Upper lobe of right lung (tissue), 1 donor: Measurements from ENCODE around the gene GPR157. TPM values are rescaled to one million over a fixed set of nuclear protein-coding genes. Genes with fewer than 3 reads are reported as not detected.
A peak's percentile ranks its signal among the peaks of the same experiment; 100 is the strongest.

ENCODE experiments used
- ATAC-seq: fragments of 200-7000 bp; cut with Tn5 transposase; one replicate; pipeline ENCODE4 v1.9.1; 2020; ENCODE audit warnings: mild to moderate bottlenecking, moderate library complexity
- DNase-seq: peaks from one replicate; pipeline ENCODE4 v3.0.0-alpha.2; 2020
- H3K27ac ChIP-seq: fragments of 200-600 bp; one replicate; pipeline ENCODE4 v1.8.0; 2022
- H3K27me3 ChIP-seq: fragments of 200-600 bp; one replicate; pipeline ENCODE4 v1.8.0; 2022; ENCODE audit warnings: mild to moderate bottlenecking
- H3K36me3 ChIP-seq: fragments of 200-600 bp; one replicate; pipeline ENCODE4 v1.8.0; 2022
- H3K4me1 ChIP-seq: fragments of 200-600 bp; one replicate; pipeline ENCODE4 v1.8.0; 2022
- H3K4me3 ChIP-seq: fragments of 200-600 bp; one replicate; pipeline ENCODE4 v1.8.0; 2022; ENCODE audit warnings: mild to moderate bottlenecking
- H3K9me3 ChIP-seq: fragments of 200-600 bp; one replicate; pipeline ENCODE4 v1.8.0; 2022
- intact Hi-C: fragments of 100-400 bp; cut with DNase I; formaldehyde crosslinking; loops from one replicate; pipeline ENCODE4 v1.11.0; 2022
- long read RNA-seq: library from polyadenylated mRNA; unstranded; transcript quantifications from one replicate; pipeline ENCODE4 v2.0.0, GENCODE V29; 2021
- total RNA-seq: library from RNA; stranded (reverse); fragmentation: NEBNext Ultra II Directional; extraction: Animal tissue kit (Norgen Biotek cat#: 25700); gene quantifications from one replicate; pipeline ENCODE4 v1.2.1, GENCODE V29; 2021
- TF ChIP-seq, protein P1 (sequence below): fragments of 200-600 bp; IDR thresholded peaks from one replicate; pipeline ENCODE4 v1.8.0; 2022; ENCODE audit warnings: antibody characterized with exemption
- donor health status: DM: no; HTN: yes; CAD: no; lungs with severe emphysema.

GPR157 gene, protein sequence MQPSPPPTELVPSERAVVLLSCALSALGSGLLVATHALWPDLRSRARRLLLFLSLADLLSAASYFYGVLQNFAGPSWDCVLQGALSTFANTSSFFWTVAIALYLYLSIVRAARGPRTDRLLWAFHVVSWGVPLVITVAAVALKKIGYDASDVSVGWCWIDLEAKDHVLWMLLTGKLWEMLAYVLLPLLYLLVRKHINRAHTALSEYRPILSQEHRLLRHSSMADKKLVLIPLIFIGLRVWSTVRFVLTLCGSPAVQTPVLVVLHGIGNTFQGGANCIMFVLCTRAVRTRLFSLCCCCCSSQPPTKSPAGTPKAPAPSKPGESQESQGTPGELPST
- 19.0 TPM for total RNA-seq
- long read RNA-seq, full-length matches to known transcripts = 2 of 12 reads
- long read RNA-seq, partial matches to known transcripts = 0 of 12 reads
- long read RNA-seq, other reads (novel, unspliced or antisense) = 10 of 12 reads

DNA sequence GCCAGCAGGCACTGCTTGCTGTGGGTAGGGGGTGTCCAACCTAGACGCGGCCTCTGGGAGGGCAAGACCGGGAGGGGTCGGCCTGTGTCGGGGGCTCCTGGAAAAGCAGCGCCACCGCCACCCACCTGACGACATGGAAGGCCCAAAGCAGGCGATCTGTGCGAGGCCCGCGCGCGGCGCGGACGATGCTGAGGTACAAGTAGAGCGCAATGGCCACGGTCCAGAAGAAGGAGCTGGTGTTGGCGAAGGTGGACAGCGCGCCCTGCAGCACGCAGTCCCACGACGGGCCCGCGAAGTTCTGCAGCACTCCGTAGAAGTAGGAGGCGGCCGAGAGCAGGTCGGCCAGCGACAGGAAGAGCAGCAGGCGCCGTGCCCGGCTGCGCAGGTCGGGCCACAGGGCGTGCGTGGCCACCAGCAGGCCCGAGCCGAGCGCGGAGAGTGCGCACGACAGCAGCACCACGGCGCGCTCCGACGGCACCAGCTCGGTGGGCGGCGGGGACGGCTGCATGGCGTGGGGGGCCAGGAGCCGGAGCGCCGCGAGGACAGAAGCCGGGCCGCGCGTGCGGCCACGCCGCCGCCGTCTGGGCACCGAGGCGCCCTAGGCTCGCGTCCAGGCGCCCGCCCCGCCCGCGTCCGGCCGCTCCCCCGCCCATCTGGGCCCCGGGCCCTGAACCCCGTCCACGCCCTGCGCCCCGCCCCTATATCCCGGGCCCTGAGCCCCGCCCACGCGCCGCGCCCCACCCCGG lies at the start of gene GPR157:
GPR157 (minus strand) TSS at position 583 of the 746 bp plus-strand sequence; CDS start at position 508, 75 bp downstream.
- TF ChIP-seq, protein P1, sequence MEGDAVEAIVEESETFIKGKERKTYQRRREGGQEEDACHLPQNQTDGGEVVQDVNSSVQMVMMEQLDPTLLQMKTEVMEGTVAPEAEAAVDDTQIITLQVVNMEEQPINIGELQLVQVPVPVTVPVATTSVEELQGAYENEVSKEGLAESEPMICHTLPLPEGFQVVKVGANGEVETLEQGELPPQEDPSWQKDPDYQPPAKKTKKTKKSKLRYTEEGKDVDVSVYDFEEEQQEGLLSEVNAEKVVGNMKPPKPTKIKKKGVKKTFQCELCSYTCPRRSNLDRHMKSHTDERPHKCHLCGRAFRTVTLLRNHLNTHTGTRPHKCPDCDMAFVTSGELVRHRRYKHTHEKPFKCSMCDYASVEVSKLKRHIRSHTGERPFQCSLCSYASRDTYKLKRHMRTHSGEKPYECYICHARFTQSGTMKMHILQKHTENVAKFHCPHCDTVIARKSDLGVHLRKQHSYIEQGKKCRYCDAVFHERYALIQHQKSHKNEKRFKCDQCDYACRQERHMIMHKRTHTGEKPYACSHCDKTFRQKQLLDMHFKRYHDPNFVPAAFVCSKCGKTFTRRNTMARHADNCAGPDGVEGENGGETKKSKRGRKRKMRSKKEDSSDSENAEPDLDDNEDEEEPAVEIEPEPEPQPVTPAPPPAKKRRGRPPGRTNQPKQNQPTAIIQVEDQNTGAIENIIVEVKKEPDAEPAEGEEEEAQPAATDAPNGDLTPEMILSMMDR = no peak
- peaks cover 20% of the 10 kb centered on the region for H3K4me1 ChIP-seq
- H3K9me3 ChIP-seq = no peaks in the 10 kb centered on the region
- peak within 1 kb of the TSS; percentile 65 for H3K4me3 ChIP-seq
- no peaks in the 10 kb centered on the region for H3K27me3 ChIP-seq
- intact Hi-C loops = no loop called here
- peak; percentile 97 for ATAC-seq
- peak within 1 kb of the TSS; percentile 85 for H3K27ac ChIP-seq
- DNase-seq = peak; percentile 97
- H3K36me3 ChIP-seq = no peaks in the 10 kb centered on the region

DNA sequence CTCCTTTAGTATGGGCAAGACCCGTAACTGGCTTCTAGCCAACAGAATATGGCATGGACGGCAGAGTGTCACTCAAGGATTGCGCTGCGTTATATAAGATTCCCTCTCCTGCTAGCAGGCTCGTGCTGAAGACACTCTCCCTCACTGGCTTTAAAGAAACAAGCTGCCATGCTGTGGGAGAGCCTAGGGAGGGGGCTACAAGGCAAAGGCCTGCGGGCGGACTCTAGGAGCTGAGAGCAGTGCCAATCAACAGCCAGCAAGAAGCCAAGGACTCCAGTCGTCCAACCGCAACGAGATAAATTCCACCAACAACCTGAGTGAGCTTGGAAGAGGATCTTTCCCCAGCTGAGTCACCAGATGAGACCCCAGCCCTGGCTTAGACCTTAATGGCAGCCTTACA lies 45.9 kb upstream of the GPR157 start:
- Histone ChIP-seq H3K4me3 (no peak overlapping the region), H3K27ac (no peak overlapping the region), H3K36me3 (peaks cover 19% of the 10 kb centered on the region), H3K9me3 (no peaks in the 10 kb centered on the region), H3K4me1 (no peaks in the 10 kb centered on the region), H3K27me3 (no peaks in the 10 kb centered on the region)
- TF ChIP-seq, protein P1 = no peak
- intact Hi-C loops = no loop called here
- ATAC-seq (no peak), DNase-seq (no peak)

DNA sequence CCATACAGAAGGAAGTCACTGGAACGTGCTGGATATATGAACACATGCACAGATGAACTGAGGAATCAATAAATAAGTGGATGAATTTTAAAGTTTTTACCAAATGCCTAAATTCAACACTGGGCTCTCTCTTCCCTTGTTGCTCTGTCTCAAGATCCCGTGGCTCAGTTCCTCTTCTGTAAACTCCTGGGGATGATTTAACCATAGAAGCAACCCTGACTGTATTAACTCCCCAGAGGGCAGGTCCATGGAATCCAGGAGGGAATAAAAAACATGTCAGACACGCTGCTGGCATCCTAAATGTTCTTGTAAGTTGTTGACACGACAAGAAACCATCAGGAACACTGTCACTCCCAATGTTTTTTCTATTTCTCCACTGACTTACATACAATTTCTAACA lies 45.3 kb upstream of the GPR157 start:
- intact Hi-C loops = no loop called here
- Histone ChIP-seq H3K27me3 (no peaks in the 10 kb centered on the region), H3K27ac (no peak overlapping the region), H3K36me3 (peaks cover 19% of the 10 kb centered on the region), H3K4me3 (no peak overlapping the region), H3K9me3 (no peaks in the 10 kb centered on the region), H3K4me1 (no peaks in the 10 kb centered on the region)
- TF ChIP-seq, protein P1 = no peak
- ATAC-seq (peak; percentile 75), DNase-seq (no peak)

DNA sequence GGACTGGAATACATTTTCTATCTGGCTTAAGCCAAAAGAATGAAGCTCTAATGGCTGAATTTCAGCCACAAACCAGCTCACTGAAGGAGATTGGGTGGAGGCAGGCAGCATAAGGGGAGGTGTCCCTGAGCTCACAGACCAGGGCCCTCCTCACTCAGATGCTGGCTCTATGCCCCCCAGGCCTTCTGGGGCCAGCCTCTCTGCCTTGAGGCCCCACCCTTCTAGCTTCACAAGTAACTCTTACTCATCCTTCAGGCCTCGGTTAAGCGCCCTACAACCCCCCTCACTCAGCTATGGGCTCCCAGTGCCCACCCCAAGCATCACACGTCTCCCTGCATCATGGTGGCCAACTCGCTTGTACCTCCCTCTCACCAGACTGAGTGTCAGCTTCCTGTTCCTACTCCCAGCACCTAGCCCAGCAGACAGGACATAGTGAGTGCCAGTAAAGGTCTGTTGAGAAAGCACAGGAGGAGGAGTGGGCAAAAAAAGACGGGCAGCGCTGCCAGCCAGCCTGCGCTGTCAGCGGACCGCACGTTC lies 40.8 kb upstream of the GPR157 start:
- DNase-seq (no peak), ATAC-seq (no peak)
- H3K36me3 ChIP-seq = peaks cover 4% of the 10 kb centered on the region
- intact Hi-C loops = no loop called here
- H3K4me3 ChIP-seq = no peak overlapping the region
- H3K4me1 ChIP-seq = peaks cover 7% of the 10 kb centered on the region
- no peaks in the 10 kb centered on the region for H3K27me3 ChIP-seq
- H3K9me3 ChIP-seq = no peaks in the 10 kb centered on the region
- TF ChIP-seq, protein P1 = no peak
- no peak overlapping the region for H3K27ac ChIP-seq

DNA sequence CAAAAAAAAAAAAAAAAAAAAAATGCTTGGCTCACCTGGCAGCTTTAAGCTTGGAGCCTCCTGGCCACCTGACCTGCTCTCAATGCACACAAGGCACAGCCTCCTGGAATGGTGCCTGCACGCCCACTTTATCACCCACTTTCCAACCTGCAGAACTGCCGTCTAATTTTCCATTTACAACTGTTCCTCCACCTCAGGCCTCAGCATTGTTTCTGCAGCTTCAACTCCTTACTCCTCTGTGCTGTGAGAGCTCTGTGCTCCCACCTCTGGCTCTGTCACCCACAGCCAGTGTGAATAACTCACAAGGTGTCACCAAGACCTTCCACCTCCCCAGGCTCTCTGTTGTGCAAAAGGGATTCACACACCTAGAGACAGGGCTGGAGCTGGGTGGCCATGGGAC lies 38.7 kb upstream of the GPR157 start:
- peaks cover 27% of the 10 kb centered on the region for H3K4me1 ChIP-seq
- no peak for ATAC-seq
- intact Hi-C loops = no loop called here

More for the DNA sequence above, 38.7 kb upstream of the GPR157 start:
- no peak for DNase-seq
- TF ChIP-seq, protein P1 = no peak
- Histone ChIP-seq H3K9me3 (no peaks in the 10 kb centered on the region), H3K27me3 (no peaks in the 10 kb centered on the region), H3K4me3 (no peak overlapping the region), H3K36me3 (peaks cover 4% of the 10 kb centered on the region), H3K27ac (no peak overlapping the region)
